T-cell (primary cell): ENCODE results near the gene CDC42EP1. TPM values are rescaled to one million over a fixed set of nuclear protein-coding genes. Genes with fewer than 3 reads are reported as not detected.
"Not testable (repeated sequence)": the region's sequence is repeated elsewhere in the genome, so short reads cannot be mapped to it uniquely, and the experiment has no call there.

Experiments
- ATAC-seq, 4 experiments: fragments of 200-7000 bp in 3 of 4; fragments of 150-1000 bp in 1 of 4; cut with Tn5 transposase; replicated peaks in 1 of 4; 1 replicate in 3 of 4; 2 replicates in 1 of 4; pipeline ENCODE4 v1.10.0; 2021; ENCODE audit warnings: moderate library complexity in 3 of 4, mild to moderate bottlenecking in 2 of 4, moderate number of reproducible peaks in 1 of 4
- CTCF ChIA-PET, 2 donors: fragments of 300-600 bp; sonication (Branson Sonifier 250); formaldehyde crosslinking; loops; one replicate each; lab custom pipeline; 2022; ENCODE audit warnings: antibody characterized with exemption in 2 of 2; lab: Charles Lee
- POLR2A ChIA-PET, 2 donors: fragments of 300-600 bp; sonication (Branson Sonifier 250); formaldehyde crosslinking; loops; one replicate each; lab custom pipeline; 2022; ENCODE audit warnings: antibody characterized with exemption in 2 of 2; lab: Charles Lee
- DNase-seq, 35 experiments: peaks; one replicate each; pipeline versions ENCODE4 v3.0.0 to v3.0.0-alpha.2; 2013 to 2023
- H3K27ac ChIP-seq: one replicate; pipeline ENCODE4 v1.5.1; 2013; ENCODE audit warnings: low read length
- H3K27me3 ChIP-seq, 2 experiments: replicated peaks in 1 of 2; 1 replicate in 1 of 2; 2 replicates in 1 of 2; pipeline versions ENCODE4 v1.6.1 to v1.7.0; 2013; ENCODE audit warnings: low read length in 1 of 2, mixed read lengths in 1 of 2; ENCODE audit not compliant: control insufficient read depth in 2 of 2, insufficient read depth in 2 of 2; ENCODE audit errors: extremely low read depth in 1 of 2
- H3K36me3 ChIP-seq, 2 donors: 1 replicate in 1 of 2; 2 replicates in 1 of 2; pipeline versions ENCODE4 v1.6.1 to v1.7.0; 2013; ENCODE audit warnings: low read length in 1 of 2; ENCODE audit not compliant: control insufficient read depth in 2 of 2, insufficient read depth in 1 of 2; ENCODE audit errors: extremely low read depth in 1 of 2
- H3K4me1 ChIP-seq, 2 experiments: 1 replicate in 1 of 2; 2 replicates in 1 of 2; pipeline versions ENCODE4 v1.6.1 to v1.7.0; 2013; ENCODE audit warnings: low read length in 2 of 2, mixed read lengths in 1 of 2; ENCODE audit not compliant: insufficient read depth in 2 of 2, control insufficient read depth in 1 of 2; ENCODE audit errors: extremely low read depth in 1 of 2
- H3K4me3 ChIP-seq, 2 donors: 1 replicate in 1 of 2; 2 replicates in 1 of 2; pipeline versions ENCODE4 v1.5.1 to v1.7.0; 2013; ENCODE audit warnings: mild to moderate bottlenecking in 2 of 2, low read length in 1 of 2, moderate library complexity in 1 of 2; ENCODE audit not compliant: control insufficient read depth in 1 of 2; ENCODE audit errors: extremely low read depth in 1 of 2
- H3K9me3 ChIP-seq: 2 replicates; pipeline ENCODE4 v1.7.0; 2013
- H3K27ac Mint-ChIP-seq, 2 donors: one replicate each; pipeline ENCODE4 v1.8.0; 2020 to 2021; ENCODE audit warnings: mild to moderate bottlenecking in 2 of 2, mixed read lengths in 2 of 2
- H3K27me3 Mint-ChIP-seq, 2 donors: one replicate each; pipeline ENCODE4 v1.8.0; 2021 to 2022; ENCODE audit warnings: mixed read lengths in 2 of 2
- H3K36me3 Mint-ChIP-seq: one replicate; pipeline ENCODE4 v1.8.0; 2021; ENCODE audit warnings: mixed read lengths
- H3K4me1 Mint-ChIP-seq, 3 donors: one replicate each; pipeline ENCODE4 v1.8.0; 2020 to 2022; ENCODE audit warnings: mixed read lengths in 3 of 3, mild to moderate bottlenecking in 1 of 3
- H3K4me3 Mint-ChIP-seq, 3 donors: one replicate each; pipeline ENCODE4 v1.8.0; 2020 to 2022; ENCODE audit warnings: mild to moderate bottlenecking in 3 of 3, mixed read lengths in 3 of 3, moderate library complexity in 3 of 3
- H3K9me3 Mint-ChIP-seq, 3 donors: one replicate each; pipeline ENCODE4 v1.8.0; 2020 to 2022; ENCODE audit warnings: mixed read lengths in 3 of 3
- WGBS: methylation state at CpG from one replicate; pipeline ENCODE4 v1.1.5; 2013; ENCODE audit warnings: missing lambda C conversion rate; ENCODE audit not compliant: insufficient coverage; 5-methylcytosine and 5-hydroxymethylcytosine counted together
- total RNA-seq, 35 experiments: library from RNA in 6 of 35; stranded (reverse) in 6 of 35; fragments of 120-200 nt in 1 of 35; gene quantifications; one replicate each; pipeline versions ENCODE4 v1.2.1 to v1.2.4 and lab custom pipeline; 2013 to 2026

The CDC42EP1 gene
- total RNA-seq, 5 donors from 2014 or later (not counting 1 experiment from before 2014, with no cell fraction given): 0.47 to 0.73 (median 0.62) TPM; not detected in 2

- peak in 2 of 35 experiments; percentile 37 to 39 for DNase-seq
- H3K4me3 Mint-ChIP-seq: peak overlapping the region; percentile 89 to 91 (median 89)
These were observed 49.2 kb downstream of the CDC42EP1 start for GRCh38 chr22:37609240-37610152.

GRCh38 chr22:37610153-37610475, 49.8 kb downstream of the CDC42EP1 start:
- not testable (repeated sequence) for H3K27me3 Mint-ChIP-seq, H3K9me3 ChIP-seq, H3K9me3 Mint-ChIP-seq, ATAC-seq, H3K27ac ChIP-seq, H3K36me3 Mint-ChIP-seq, DNase-seq, H3K27me3 ChIP-seq
- WGBS: no CpG with 5 or more reads among the region's 3 CpGs
- ChIA-PET CTCF (interaction anchor here in 1 of 2 donors (0.9 to 1.4 kb wide), 2 partner anchors 18 to 749 kb away, joined by 3 to 4 read pairs; partner anchors contain the start of gene NCF4), POLR2A (interaction anchor here in 1 of 2 donors (0.8 kb wide), 1 partner anchor 17 kb away, joined by 4 read pairs; no protein-coding TSS in a partner anchor)
- Histone ChIP-seq H3K4me3 (peak overlapping the region in 1 of 2 donors; percentile 83), H3K4me1 (peaks cover 31 to 64% of the 10 kb centered on the region in 2 experiments), H3K36me3 (peaks cover 5 to 14% of the 10 kb centered on the region in 2 donors)
- peak overlapping the region; percentile 89 to 91 (median 89) for H3K4me3 Mint-ChIP-seq
- peak overlapping the region; percentile 11 to 91 for H3K27ac Mint-ChIP-seq
- peaks cover 45 to 54% (median 48%) of the 10 kb centered on the region in 3 donors for H3K4me1 Mint-ChIP-seq

More at GRCh38 chr22:37609240-37610152, 49.2 kb downstream of the CDC42EP1 start:
- no peaks in the 10 kb centered on the region for H3K27me3 Mint-ChIP-seq
- ATAC-seq: no peak
- POLR2A ChIA-PET: interaction anchor here in 1 of 2 donors (0.8 to 1.1 kb wide), 3 partner anchors 18 to 67 kb away, joined by 3 to 5 read pairs (median 4); no protein-coding TSS in a partner anchor
- H3K27ac Mint-ChIP-seq: peak overlapping the region; percentile 83 to 91
- no peaks in the 10 kb centered on the region for H3K9me3 Mint-ChIP-seq
- Histone ChIP-seq H3K4me3 (peak overlapping the region; percentile 76 to 83), H3K4me1 (peaks cover 37 to 70% of the 10 kb centered on the region in 2 experiments), H3K9me3 (no peaks in the 10 kb centered on the region), H3K27me3 (no peaks in the 10 kb centered on the region), H3K36me3 (peaks cover 4 to 10% of the 10 kb centered on the region in 2 donors), H3K27ac (peak overlapping the region; percentile 68)
- 9% methylated on average over 25 of the region's 26 CpGs for WGBS
- H3K36me3 Mint-ChIP-seq: no peaks in the 10 kb centered on the region
- H3K4me1 Mint-ChIP-seq: peaks cover 51 to 59% (median 54%) of the 10 kb centered on the region in 3 donors
- CTCF ChIA-PET: interaction anchor here in 1 of 2 donors (0.6 to 5.8 kb wide), 8 partner anchors 17 to 749 kb away, joined by 3 to 59 read pairs (median 4); partner anchors contain the start of genes ANKRD54, NCF4, NOL12 and PDXP

- DNase-seq (no peak), ATAC-seq (no peak)
- H3K27ac Mint-ChIP-seq: no peak overlapping the region
- Histone ChIP-seq H3K36me3 (peaks cover 5 to 14% of the 10 kb centered on the region in 2 donors), H3K4me3 (no peak overlapping the region), H3K4me1 (peaks cover 26 to 59% of the 10 kb centered on the region in 2 experiments), H3K9me3 (no peaks in the 10 kb centered on the region), H3K27me3 (no peaks in the 10 kb centered on the region), H3K27ac (no peak overlapping the region)
- CTCF ChIA-PET: interaction anchor here in 1 of 2 donors (0.9 to 1.4 kb wide), 2 partner anchors 18 to 750 kb away, joined by 3 to 4 read pairs; partner anchors contain the start of gene NCF4
- peaks cover 3% of the 10 kb centered on the region for H3K36me3 Mint-ChIP-seq
- peak overlapping the region; percentile 89 to 91 (median 89) for H3K4me3 Mint-ChIP-seq
- peaks cover 40 to 49% (median 43%) of the 10 kb centered on the region in 3 donors for H3K4me1 Mint-ChIP-seq
- POLR2A ChIA-PET: interaction anchor here (0.6 to 0.8 kb wide), 2 partner anchors 17 to 67 kb away, joined by 4 to 6 read pairs; no protein-coding TSS in a partner anchor
- WGBS: 94% methylated on average over 3 of the region's 15 CpGs
- no peaks in the 10 kb centered on the region for H3K27me3 Mint-ChIP-seq
- H3K9me3 Mint-ChIP-seq: no peaks in the 10 kb centered on the region
These were observed 50.3 kb downstream of the CDC42EP1 start for GRCh38 chr22:37610480-37611129.

GRCh38 chr22:37611207-37611606, 50.9 kb downstream of the CDC42EP1 start:
- peak overlapping the region in 1 of 3 donors; percentile 3 for H3K4me3 Mint-ChIP-seq
- no peaks in the 10 kb centered on the region for H3K27me3 Mint-ChIP-seq
- no peak overlapping the region for H3K27ac Mint-ChIP-seq
- no peaks in the 10 kb centered on the region for H3K9me3 ChIP-seq
- POLR2A ChIA-PET: interaction anchor here (0.5 to 0.6 kb wide), 2 partner anchors 66 to 493 kb away, joined by 3 to 6 read pairs; no protein-coding TSS in a partner anchor
- CTCF ChIA-PET: interaction anchor here in 1 of 2 donors (1.4 kb wide), 1 partner anchor 19 kb away, joined by 4 read pairs; no protein-coding TSS in a partner anchor
- peaks cover 4% of the 10 kb centered on the region for H3K36me3 Mint-ChIP-seq
- no peak for ATAC-seq
- 100% methylated on average over 5 of the region's 6 CpGs for WGBS
- H3K9me3 Mint-ChIP-seq: no peaks in the 10 kb centered on the region
- H3K4me3 ChIP-seq: no peak overlapping the region
- H3K27me3 ChIP-seq: no peaks in the 10 kb centered on the region
- no peak overlapping the region for H3K27ac ChIP-seq
- peaks cover 5 to 17% of the 10 kb centered on the region in 2 donors for H3K36me3 ChIP-seq
- H3K4me1 ChIP-seq: peaks cover 20 to 53% of the 10 kb centered on the region in 2 experiments
- peaks cover 34 to 43% (median 38%) of the 10 kb centered on the region in 3 donors for H3K4me1 Mint-ChIP-seq
- DNase-seq: no peak

GRCh38 chr22:37616201-37617083, 56.2 kb downstream of the CDC42EP1 start:
- ATAC-seq: no peak
- WGBS: 95% methylated on average over 25 of the region's 27 CpGs
- POLR2A ChIA-PET: no interaction called here
- DNase-seq: no peak
- Mint-ChIP-seq H3K27ac (no peak overlapping the region), H3K36me3 (peaks cover 17% of the 10 kb centered on the region), H3K4me3 (no peak overlapping the region), H3K4me1 (peaks cover under 1 to 2% (median 2%) of the 10 kb centered on the region in 3 donors), H3K9me3 (no peaks in the 10 kb centered on the region), H3K27me3 (no peaks in the 10 kb centered on the region)
- Histone ChIP-seq H3K4me1 (peaks cover 0 to 7% of the 10 kb centered on the region in 2 experiments), H3K9me3 (no peaks in the 10 kb centered on the region), H3K36me3 (peaks cover 16 to 57% of the 10 kb centered on the region in 2 donors), H3K27me3 (no peaks in the 10 kb centered on the region), H3K27ac (no peak overlapping the region), H3K4me3 (no peak overlapping the region)
- CTCF ChIA-PET: interaction anchor here in 1 of 2 donors (0.6 kb wide), 1 partner anchor 9 kb away, joined by 4 read pairs; no protein-coding TSS in a partner anchor
